Activated naive CD4-positive, alpha-beta T cell treated with anti-CD3 and anti-CD28 coated beads for 36 hours (primary cell): ENCODE measurements around the gene GRID1. TPM values are rescaled to one million over a fixed set of nuclear protein-coding genes. Genes with fewer than 3 reads are reported as not detected.
A peak's percentile ranks its signal among the peaks of the same experiment; 100 is the strongest.

Source experiments
- CTCF ChIA-PET: fragments of 350-600 bp; sonication (Branson Sonifier 250); formaldehyde crosslinking; loops from one replicate; lab custom pipeline; 2021; ENCODE audit warnings: antibody characterized with exemption; lab: Charles Lee
- DNase-seq: peaks from one replicate; pipeline ENCODE4 v3.0.0-alpha.2; 2020
- H3K27ac Mint-ChIP-seq: one replicate; pipeline ENCODE4 v1.8.0; 2021; ENCODE audit warnings: mild to moderate bottlenecking, mixed read lengths
- H3K27me3 Mint-ChIP-seq: one replicate; pipeline ENCODE4 v1.8.0; 2021; ENCODE audit warnings: low read depth, mixed read lengths
- H3K36me3 Mint-ChIP-seq: one replicate; pipeline ENCODE4 v1.8.0; 2021; ENCODE audit warnings: low read depth, mixed read lengths
- H3K4me1 Mint-ChIP-seq: one replicate; pipeline ENCODE4 v1.8.0; 2021; ENCODE audit warnings: low read depth, mixed read lengths
- H3K4me3 Mint-ChIP-seq: one replicate; pipeline ENCODE4 v1.8.0; 2021; ENCODE audit warnings: mild to moderate bottlenecking, moderate library complexity, mixed read lengths
- H3K9me3 Mint-ChIP-seq: one replicate; pipeline ENCODE4 v1.8.0; 2021; ENCODE audit warnings: mixed read lengths
- intact Hi-C: fragments of 100-400 bp; cut with micrococcal nuclease; formaldehyde crosslinking; loops from one replicate; pipeline ENCODE4 v1.15.1; 2023
- total RNA-seq, 2 experiments: library from RNA; stranded (reverse); gene quantifications; one replicate each; pipeline ENCODE4 v1.2.3, GENCODE V29; 2021

Gene GRID1
- total RNA-seq, 2 experiments from 2014 or later: not detected

- H3K9me3 Mint-ChIP-seq: no peaks in the 10 kb centered on the region
- CTCF ChIA-PET: interaction anchor here (0.6 to 1.4 kb wide), 3 partner anchors 11 to 65 kb away, joined by 3 to 5 read pairs (median 3); no protein-coding TSS in a partner anchor
- peaks cover 67% of the 10 kb centered on the region for H3K27me3 Mint-ChIP-seq
- intact Hi-C loops: no loop called here
- DNase-seq: no peak
- H3K27ac Mint-ChIP-seq: no peak overlapping the region
- peak overlapping the region; percentile 50 for H3K4me3 Mint-ChIP-seq
- H3K4me1 Mint-ChIP-seq: peaks cover 14% of the 10 kb centered on the region
- H3K36me3 Mint-ChIP-seq: no peaks in the 10 kb centered on the region
Observed at GRCh38 chr10:86365346-86366032, 1.1 kb downstream of the GRID1 start.

GRCh38 chr10:86364491-86365345 lies 1.9 kb downstream of the GRID1 start:
- Mint-ChIP-seq H3K36me3 (no peaks in the 10 kb centered on the region), H3K4me1 (peaks cover 14% of the 10 kb centered on the region), H3K27ac (no peak overlapping the region), H3K4me3 (no peak overlapping the region), H3K9me3 (no peaks in the 10 kb centered on the region), H3K27me3 (peaks cover 61% of the 10 kb centered on the region)
- intact Hi-C loops: loop anchor here (5.0 kb wide), 1 partner anchor 262 kb away; no protein-coding TSS in a partner anchor
- no peak for DNase-seq
- CTCF ChIA-PET: interaction anchor here (0.6 to 1.4 kb wide), 3 partner anchors 12 to 66 kb away, joined by 3 to 5 read pairs (median 3); no protein-coding TSS in a partner anchor

GRCh38 chr10:86363833-86364490 lies 2.6 kb downstream of the GRID1 start:
- Mint-ChIP-seq H3K9me3 (no peaks in the 10 kb centered on the region), H3K27me3 (peaks cover 53% of the 10 kb centered on the region)
- CTCF ChIA-PET: interaction anchor here (1.3 to 1.4 kb wide), 2 partner anchors 12 to 14 kb away, joined by 3 to 5 read pairs; no protein-coding TSS in a partner anchor

GRCh38 chr10:86363184-86363832 lies 3.3 kb downstream of the GRID1 start:
- peaks cover 47% of the 10 kb centered on the region for H3K27me3 Mint-ChIP-seq
- CTCF ChIA-PET: interaction anchor here (1.8 kb wide), 1 partner anchor 16 kb away, joined by 4 read pairs; no protein-coding TSS in a partner anchor
- H3K4me1 Mint-ChIP-seq: peaks cover 14% of the 10 kb centered on the region

More at GRCh38 chr10:86363833-86364490, 2.6 kb downstream of the GRID1 start:
- Mint-ChIP-seq H3K27ac (no peak overlapping the region), H3K4me1 (peaks cover 14% of the 10 kb centered on the region), H3K4me3 (peak overlapping the region; percentile 9), H3K36me3 (no peaks in the 10 kb centered on the region)
- intact Hi-C loops: loop anchor here (5.0 kb wide), 1 partner anchor 262 kb away; no protein-coding TSS in a partner anchor
- no peak for DNase-seq

GRCh38 chr10:86362586-86363183 lies 3.9 kb downstream of the GRID1 start:
- Mint-ChIP-seq H3K9me3 (no peaks in the 10 kb centered on the region), H3K27me3 (peaks cover 41% of the 10 kb centered on the region), H3K36me3 (no peaks in the 10 kb centered on the region), H3K27ac (no peak overlapping the region), H3K4me1 (peaks cover 14% of the 10 kb centered on the region), H3K4me3 (no peak overlapping the region)
- CTCF ChIA-PET: interaction anchor here (1.8 kb wide), 1 partner anchor 16 kb away, joined by 4 read pairs; no protein-coding TSS in a partner anchor
- intact Hi-C loops: loop anchor here (5.0 kb wide), 1 partner anchor 260 kb away; no protein-coding TSS in a partner anchor
- no peak for DNase-seq

More at GRCh38 chr10:86363184-86363832, 3.3 kb downstream of the GRID1 start:
- intact Hi-C loops: loop anchor here (5.0 kb wide), 1 partner anchor 261 kb away; no protein-coding TSS in a partner anchor
- Mint-ChIP-seq H3K4me3 (no peak overlapping the region), H3K27ac (no peak overlapping the region), H3K9me3 (no peaks in the 10 kb centered on the region), H3K36me3 (no peaks in the 10 kb centered on the region)
- DNase-seq: no peak

- DNase-seq: no peak
- intact Hi-C loops: loop anchor here (5.0 kb wide), 1 partner anchor 260 kb away; no protein-coding TSS in a partner anchor
- H3K4me1 Mint-ChIP-seq: peaks cover 14% of the 10 kb centered on the region
- no peak overlapping the region for H3K27ac Mint-ChIP-seq
- no peaks in the 10 kb centered on the region for H3K36me3 Mint-ChIP-seq
- H3K27me3 Mint-ChIP-seq: peaks cover 36% of the 10 kb centered on the region
- CTCF ChIA-PET: interaction anchor here (1.8 kb wide), 1 partner anchor 15 kb away, joined by 4 read pairs; no protein-coding TSS in a partner anchor
- no peaks in the 10 kb centered on the region for H3K9me3 Mint-ChIP-seq
- H3K4me3 Mint-ChIP-seq: no peak overlapping the region
Observed at GRCh38 chr10:86362129-86362527, 4.5 kb downstream of the GRID1 start.

- Mint-ChIP-seq H3K36me3 (no peaks in the 10 kb centered on the region), H3K27me3 (peaks cover 36% of the 10 kb centered on the region), H3K9me3 (no peaks in the 10 kb centered on the region), H3K27ac (no peak overlapping the region), H3K4me1 (peaks cover 14% of the 10 kb centered on the region), H3K4me3 (no peak overlapping the region)
- intact Hi-C loops: loop anchor here (5.0 kb wide), 1 partner anchor 259 kb away; no protein-coding TSS in a partner anchor
- CTCF ChIA-PET: interaction anchor here (1.8 kb wide), 1 partner anchor 14 kb away, joined by 4 read pairs; no protein-coding TSS in a partner anchor
- no peak for DNase-seq
Observed at GRCh38 chr10:86361156-86362128, 5.2 kb downstream of the GRID1 start.

GRCh38 chr10:86360657-86361056 lies 5.9 kb downstream of the GRID1 start:
- H3K9me3 Mint-ChIP-seq: no peaks in the 10 kb centered on the region
- no peak for DNase-seq
- no peaks in the 10 kb centered on the region for H3K36me3 Mint-ChIP-seq
- peaks cover 35% of the 10 kb centered on the region for H3K27me3 Mint-ChIP-seq
- no peak overlapping the region for H3K4me3 Mint-ChIP-seq
- intact Hi-C loops: loop anchor here (5.0 kb wide), 1 partner anchor 258 kb away; no protein-coding TSS in a partner anchor
- H3K4me1 Mint-ChIP-seq: peaks cover 13% of the 10 kb centered on the region
- no peak overlapping the region for H3K27ac Mint-ChIP-seq
- CTCF ChIA-PET: no interaction called here

GRCh38 chr10:86359954-86360353 lies 6.6 kb downstream of the GRID1 start:
- Mint-ChIP-seq H3K9me3 (no peaks in the 10 kb centered on the region), H3K4me3 (no peak overlapping the region), H3K36me3 (no peaks in the 10 kb centered on the region), H3K4me1 (peaks cover 7% of the 10 kb centered on the region), H3K27ac (no peak overlapping the region), H3K27me3 (peaks cover 29% of the 10 kb centered on the region)
- intact Hi-C loops: loop anchor here (5.0 kb wide), 1 partner anchor 258 kb away; no protein-coding TSS in a partner anchor
- CTCF ChIA-PET: interaction anchor here (1.1 kb wide), 1 partner anchor 15 kb away, joined by 3 read pairs; no protein-coding TSS in a partner anchor
- no peak for DNase-seq

GRCh38 chr10:86359111-86359510 lies 7.5 kb downstream of the GRID1 start:
- Mint-ChIP-seq H3K4me3 (no peak overlapping the region), H3K27ac (no peak overlapping the region), H3K27me3 (peaks cover 22% of the 10 kb centered on the region), H3K4me1 (peaks cover 5% of the 10 kb centered on the region), H3K36me3 (no peaks in the 10 kb centered on the region), H3K9me3 (no peaks in the 10 kb centered on the region)
- intact Hi-C loops: no loop called here
- CTCF ChIA-PET: interaction anchor here (1.1 kb wide), 1 partner anchor 16 kb away, joined by 3 read pairs; no protein-coding TSS in a partner anchor
- no peak for DNase-seq
